ENCODE data around the gene PRCP.

Gene PRCP

DNA sequence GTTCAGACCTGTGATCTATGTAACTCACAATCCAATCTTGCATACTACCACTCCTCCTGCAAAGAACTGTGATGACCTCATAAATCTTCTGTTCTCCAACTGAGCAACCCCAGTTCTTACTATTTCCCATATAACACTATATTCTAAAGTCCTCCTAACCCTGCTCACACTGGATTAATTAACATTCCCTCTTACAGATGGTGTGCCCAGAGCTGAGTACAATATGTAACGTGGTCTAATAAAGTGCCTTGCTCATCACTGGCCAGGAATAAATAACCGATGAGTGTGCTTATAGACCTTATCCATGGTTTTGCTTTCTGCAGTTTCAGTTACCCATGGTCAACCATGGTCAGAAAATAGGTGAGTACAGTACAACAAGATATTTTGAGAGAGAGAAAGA is 28.6 kb downstream of the PRCP start:
- Histone ChIP-seq H3K9me3 (ENCODE audit: control insufficient read depth, insufficient read depth, low read depth, low read length) (no peaks in the 10 kb centered on the region), H3K4me3 (ENCODE audit: low read depth, low read length) (no peak overlapping the region), H3K27me3 (ENCODE audit: control insufficient read depth, insufficient read depth, low read length) (no peaks in the 10 kb centered on the region), H3K36me3 (ENCODE audit: control insufficient read depth, insufficient read depth, low read length) (no peaks in the 10 kb centered on the region), H3K27ac (ENCODE audit: low read depth, low read length) (no peak overlapping the region), H3K4me1 (ENCODE audit: control insufficient read depth, insufficient read depth, low read length) (peaks cover 4% of the 10 kb centered on the region), H3K9ac (ENCODE audit: low read length) (no peak overlapping the region)

DNA sequence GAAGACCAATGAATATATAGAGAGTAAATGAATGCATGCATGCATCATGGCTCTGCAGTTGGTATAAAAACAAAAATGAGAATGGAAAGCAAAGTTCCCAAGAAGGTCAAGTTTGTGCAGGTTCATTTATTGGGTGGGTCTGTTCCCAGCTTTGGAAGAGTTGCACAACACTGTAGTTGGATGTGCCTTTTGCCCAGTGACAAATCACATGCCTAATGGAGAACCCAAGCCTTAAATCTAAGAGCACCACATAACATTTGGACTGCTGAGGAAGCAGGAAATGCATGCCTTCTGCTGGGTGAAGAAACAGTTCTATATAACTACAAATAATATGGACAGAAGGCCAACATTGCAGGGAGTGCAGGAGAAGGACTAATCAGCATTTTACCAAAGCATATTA is 30.6 kb downstream of the PRCP start:
- Histone ChIP-seq H3K27ac (ENCODE audit: low read depth, low read length) (no peak overlapping the region), H3K9ac (ENCODE audit: low read length) (no peak overlapping the region), H3K27me3 (ENCODE audit: control insufficient read depth, insufficient read depth, low read length) (no peaks in the 10 kb centered on the region), H3K9me3 (ENCODE audit: control insufficient read depth, insufficient read depth, low read depth, low read length) (no peaks in the 10 kb centered on the region), H3K36me3 (ENCODE audit: control insufficient read depth, insufficient read depth, low read length) (no peaks in the 10 kb centered on the region), H3K4me3 (ENCODE audit: low read depth, low read length) (no peak overlapping the region), H3K4me1 (ENCODE audit: control insufficient read depth, insufficient read depth, low read length) (no peaks in the 10 kb centered on the region)

DNA sequence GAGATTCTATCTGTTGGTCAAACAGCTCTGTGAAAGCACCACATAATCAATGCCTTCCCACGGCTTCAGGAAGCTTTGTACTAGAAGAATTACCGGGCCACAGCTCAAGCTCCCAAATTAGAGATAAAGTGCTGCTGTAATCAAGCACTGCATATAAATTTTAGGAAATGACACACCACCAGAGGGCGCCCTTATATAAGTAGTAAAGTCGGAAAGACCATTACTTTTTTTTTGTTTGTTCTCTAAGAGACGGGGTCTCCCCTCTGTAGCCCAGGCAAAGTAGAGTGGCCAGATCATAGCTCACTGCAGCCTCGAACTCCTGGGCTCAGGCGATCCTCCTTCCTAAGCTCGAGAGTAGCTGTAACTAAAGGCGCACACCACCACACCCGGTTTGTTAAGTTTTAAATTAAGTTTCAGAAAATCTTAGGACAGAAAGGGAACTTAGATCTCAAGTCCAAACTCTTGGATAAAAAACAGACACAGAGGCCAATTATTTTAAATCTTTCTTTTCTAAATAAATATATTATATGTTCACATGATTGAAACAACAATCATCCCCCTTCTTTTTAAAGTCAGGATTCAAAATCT is 32.6 kb downstream of the PRCP start:
- Histone ChIP-seq H3K27me3 (ENCODE audit: control insufficient read depth, insufficient read depth, low read length) (no peaks in the 10 kb centered on the region), H3K4me1 (ENCODE audit: control insufficient read depth, insufficient read depth, low read length) (no peaks in the 10 kb centered on the region), H3K4me3 (ENCODE audit: low read depth, low read length) (no peak overlapping the region), H3K9me3 (ENCODE audit: control insufficient read depth, insufficient read depth, low read depth, low read length) (no peaks in the 10 kb centered on the region), H3K9ac (ENCODE audit: low read length) (no peak overlapping the region), H3K27ac (ENCODE audit: low read depth, low read length) (no peak overlapping the region), H3K36me3 (ENCODE audit: control insufficient read depth, insufficient read depth, low read length) (no peaks in the 10 kb centered on the region)

DNA sequence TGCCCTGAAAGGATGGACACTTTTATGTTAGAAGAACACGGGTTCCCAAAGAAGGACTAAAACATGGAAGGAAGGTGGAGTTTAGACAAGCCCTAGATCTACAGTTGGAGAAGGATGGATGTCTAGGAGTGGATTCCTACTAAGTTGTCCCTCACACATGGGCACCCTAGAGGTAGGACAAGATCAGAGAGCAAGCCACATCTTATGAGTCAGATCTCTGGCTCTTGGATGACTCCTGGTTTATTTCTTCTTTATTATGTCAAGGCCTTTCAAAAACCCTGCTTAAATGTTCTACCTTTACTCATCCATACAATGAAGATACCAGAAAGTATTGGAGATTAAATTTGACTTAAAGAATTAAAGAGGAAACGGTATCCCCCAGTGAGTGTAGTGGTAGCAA is 34.4 kb downstream of the PRCP start:
- Histone ChIP-seq H3K36me3 (ENCODE audit: control insufficient read depth, insufficient read depth, low read length) (no peaks in the 10 kb centered on the region), H3K4me3 (ENCODE audit: low read depth, low read length) (no peak overlapping the region), H3K27ac (ENCODE audit: low read depth, low read length) (no peak overlapping the region), H3K9ac (ENCODE audit: low read length) (no peak overlapping the region), H3K4me1 (ENCODE audit: control insufficient read depth, insufficient read depth, low read length) (no peaks in the 10 kb centered on the region), H3K27me3 (ENCODE audit: control insufficient read depth, insufficient read depth, low read length) (no peaks in the 10 kb centered on the region), H3K9me3 (ENCODE audit: control insufficient read depth, insufficient read depth, low read depth, low read length) (no peaks in the 10 kb centered on the region)

DNA sequence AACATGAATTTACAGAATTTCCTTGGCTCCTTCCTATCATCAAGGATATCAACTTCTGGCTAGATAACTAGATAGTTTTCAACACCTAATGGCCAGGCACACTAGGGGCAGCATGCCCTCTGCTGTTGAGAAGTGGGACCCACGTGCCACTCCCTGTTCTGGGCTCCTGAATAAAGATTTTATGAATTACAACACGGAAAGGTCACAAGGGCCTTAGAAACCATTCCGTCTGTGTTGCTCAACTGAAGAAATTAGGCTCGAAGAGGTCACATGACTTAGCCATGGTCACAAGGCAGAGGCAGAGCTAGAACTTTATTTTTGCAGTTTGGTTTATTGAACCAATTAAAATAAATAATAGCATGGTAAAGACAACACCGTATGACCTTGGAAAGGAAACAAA is 36.0 kb downstream of the PRCP start:
- Histone ChIP-seq H3K27me3 (ENCODE audit: control insufficient read depth, insufficient read depth, low read length) (no peaks in the 10 kb centered on the region), H3K4me1 (ENCODE audit: control insufficient read depth, insufficient read depth, low read length) (no peaks in the 10 kb centered on the region), H3K36me3 (ENCODE audit: control insufficient read depth, insufficient read depth, low read length) (no peaks in the 10 kb centered on the region), H3K9ac (ENCODE audit: low read length) (no peak overlapping the region), H3K9me3 (ENCODE audit: control insufficient read depth, insufficient read depth, low read depth, low read length) (no peaks in the 10 kb centered on the region), H3K4me3 (ENCODE audit: low read depth, low read length) (no peak overlapping the region), H3K27ac (ENCODE audit: low read depth, low read length) (no peak overlapping the region)

DNA sequence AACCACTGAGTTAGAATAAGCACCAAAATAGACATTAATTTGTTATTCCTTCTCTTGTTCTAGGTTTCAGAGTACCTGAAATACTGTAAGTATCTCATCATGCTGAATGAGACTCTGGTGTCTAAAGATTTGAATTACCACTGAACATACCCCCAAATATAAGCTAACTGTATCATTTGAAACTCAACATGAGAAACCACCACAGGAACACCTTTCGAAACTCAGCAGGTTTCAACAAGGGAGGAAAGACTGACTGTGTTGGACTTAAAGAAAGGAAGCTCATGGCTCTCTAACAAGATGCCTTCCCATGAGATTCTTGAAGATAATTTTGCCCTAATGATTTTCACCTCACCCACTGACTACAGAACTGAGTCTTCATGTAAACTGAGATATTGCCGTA is 37.0 kb downstream of the PRCP start:
- Histone ChIP-seq H3K27ac (ENCODE audit: low read depth, low read length) (no peak overlapping the region), H3K9me3 (ENCODE audit: control insufficient read depth, insufficient read depth, low read depth, low read length) (no peaks in the 10 kb centered on the region), H3K4me1 (ENCODE audit: control insufficient read depth, insufficient read depth, low read length) (no peaks in the 10 kb centered on the region), H3K9ac (ENCODE audit: low read length) (no peak overlapping the region), H3K4me3 (ENCODE audit: low read depth, low read length) (no peak overlapping the region), H3K27me3 (ENCODE audit: control insufficient read depth, insufficient read depth, low read length) (no peaks in the 10 kb centered on the region), H3K36me3 (ENCODE audit: control insufficient read depth, insufficient read depth, low read length) (no peaks in the 10 kb centered on the region)

DNA sequence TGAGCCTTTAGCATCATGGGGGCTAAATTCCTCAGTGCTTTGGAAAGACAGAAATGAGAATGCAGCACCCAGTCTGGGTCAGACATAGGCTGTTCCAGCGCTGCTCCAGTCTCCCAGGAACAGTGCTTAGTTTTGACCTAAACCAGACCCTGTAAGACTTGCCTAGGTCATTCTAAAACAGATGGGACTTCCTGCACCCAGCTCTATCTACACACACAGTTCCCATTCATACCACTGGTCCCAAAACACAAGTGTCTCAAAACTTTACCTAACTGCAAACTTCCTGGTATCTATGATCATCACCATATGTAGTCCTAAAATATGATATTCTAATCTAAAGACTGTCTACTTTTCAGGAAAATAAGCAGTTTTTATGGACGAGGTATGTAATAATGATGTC is 37.9 kb downstream of the PRCP start:
- Histone ChIP-seq H3K9ac (ENCODE audit: low read length) (no peak overlapping the region), H3K36me3 (ENCODE audit: control insufficient read depth, insufficient read depth, low read length) (no peaks in the 10 kb centered on the region), H3K27me3 (ENCODE audit: control insufficient read depth, insufficient read depth, low read length) (no peaks in the 10 kb centered on the region), H3K9me3 (ENCODE audit: control insufficient read depth, insufficient read depth, low read depth, low read length) (no peaks in the 10 kb centered on the region), H3K27ac (ENCODE audit: low read depth, low read length) (no peak overlapping the region), H3K4me1 (ENCODE audit: control insufficient read depth, insufficient read depth, low read length) (no peaks in the 10 kb centered on the region), H3K4me3 (ENCODE audit: low read depth, low read length) (no peak overlapping the region)

DNA sequence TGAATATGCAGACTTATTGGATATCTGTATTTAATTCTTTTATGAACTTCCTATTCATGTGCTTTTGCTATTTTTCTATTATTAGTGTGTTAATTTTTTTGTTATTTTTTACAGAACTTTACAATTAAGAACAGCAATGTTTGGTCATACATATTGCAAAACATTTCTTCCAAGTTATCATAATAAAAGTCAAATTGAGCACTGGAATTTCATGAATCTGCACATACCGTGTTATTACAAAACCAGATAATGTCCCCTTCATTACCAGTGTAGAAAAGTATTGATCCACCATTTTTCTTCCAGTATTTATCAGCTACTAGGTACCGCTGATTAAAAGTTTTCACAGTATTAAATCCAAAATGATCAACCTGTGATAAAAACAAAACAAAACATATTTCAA is 40.5 kb downstream of the PRCP start:
- no peaks in the 10 kb centered on the region for H3K36me3 ChIP-seq (ENCODE audit: control insufficient read depth, insufficient read depth, low read length)
- no peaks in the 10 kb centered on the region for H3K4me1 ChIP-seq (ENCODE audit: control insufficient read depth, insufficient read depth, low read length)
- H3K27ac ChIP-seq (ENCODE audit: low read depth, low read length): no peak overlapping the region
- no peaks in the 10 kb centered on the region for H3K9me3 ChIP-seq (ENCODE audit: control insufficient read depth, insufficient read depth, low read depth, low read length)
- no peak overlapping the region for H3K4me3 ChIP-seq (ENCODE audit: low read depth, low read length)
- no peaks in the 10 kb centered on the region for H3K27me3 ChIP-seq (ENCODE audit: control insufficient read depth, insufficient read depth, low read length)
- no peak overlapping the region for H3K9ac ChIP-seq (ENCODE audit: low read length)

DNA sequence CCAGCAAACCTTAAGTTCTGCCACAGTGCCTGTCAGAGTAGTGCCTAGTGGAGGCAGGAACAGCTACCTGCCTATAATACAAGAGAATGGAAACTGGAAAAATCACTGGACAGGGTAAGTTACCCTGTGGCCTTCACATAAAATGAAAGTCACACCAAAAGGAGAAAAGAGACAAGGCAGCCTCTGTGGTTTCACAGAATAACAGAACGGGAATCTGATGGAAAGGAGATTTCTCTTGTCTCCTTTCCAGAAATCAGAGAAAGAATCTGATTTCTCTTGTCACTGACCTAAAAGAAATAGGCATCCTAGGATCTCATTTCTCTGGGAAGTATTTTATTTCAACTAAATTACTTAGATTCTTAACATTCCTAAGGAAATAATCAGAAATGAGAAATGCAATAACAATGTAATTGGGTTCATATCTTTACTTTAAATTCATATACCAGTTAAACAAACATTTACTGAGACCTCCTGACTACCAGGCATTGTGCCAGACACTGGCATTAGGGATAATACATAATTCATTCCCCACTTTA is 41.6 kb downstream of the PRCP start:
- no peak overlapping the region for H3K9ac ChIP-seq (ENCODE audit: low read length)
- H3K4me1 ChIP-seq (ENCODE audit: control insufficient read depth, insufficient read depth, low read length): no peaks in the 10 kb centered on the region
- no peak overlapping the region for H3K27ac ChIP-seq (ENCODE audit: low read depth, low read length)
- H3K27me3 ChIP-seq (ENCODE audit: control insufficient read depth, insufficient read depth, low read length): no peaks in the 10 kb centered on the region
- H3K36me3 ChIP-seq (ENCODE audit: control insufficient read depth, insufficient read depth, low read length): no peaks in the 10 kb centered on the region
- no peaks in the 10 kb centered on the region for H3K9me3 ChIP-seq (ENCODE audit: control insufficient read depth, insufficient read depth, low read depth, low read length)
- no peak overlapping the region for H3K4me3 ChIP-seq (ENCODE audit: low read depth, low read length)

DNA sequence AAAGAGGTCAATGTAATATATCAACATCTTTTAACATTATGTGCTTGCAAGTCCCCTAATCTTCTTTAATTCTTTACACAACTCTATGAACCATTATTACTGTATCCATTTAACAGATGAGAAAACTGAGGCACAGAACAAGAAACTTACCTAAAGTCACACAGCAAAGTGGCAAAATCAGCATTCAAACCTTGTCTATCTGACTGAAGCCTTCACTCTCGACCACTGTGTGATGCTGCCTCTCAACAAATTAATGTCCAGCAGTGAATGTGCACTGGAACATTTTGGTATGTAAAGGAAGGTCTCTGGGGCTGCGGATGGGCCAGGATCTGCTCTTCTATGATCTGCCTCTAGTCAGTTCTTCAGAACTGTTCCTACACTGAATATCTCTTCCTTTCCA is 42.1 kb downstream of the PRCP start:
- no peak overlapping the region for H3K9ac ChIP-seq (ENCODE audit: low read length)
- no peak overlapping the region for H3K4me3 ChIP-seq (ENCODE audit: low read depth, low read length)
- no peaks in the 10 kb centered on the region for H3K9me3 ChIP-seq (ENCODE audit: control insufficient read depth, insufficient read depth, low read depth, low read length)
- no peak overlapping the region for H3K27ac ChIP-seq (ENCODE audit: low read depth, low read length)
- H3K36me3 ChIP-seq (ENCODE audit: control insufficient read depth, insufficient read depth, low read length): no peaks in the 10 kb centered on the region
- H3K4me1 ChIP-seq (ENCODE audit: control insufficient read depth, insufficient read depth, low read length): no peaks in the 10 kb centered on the region
- no peaks in the 10 kb centered on the region for H3K27me3 ChIP-seq (ENCODE audit: control insufficient read depth, insufficient read depth, low read length)

DNA sequence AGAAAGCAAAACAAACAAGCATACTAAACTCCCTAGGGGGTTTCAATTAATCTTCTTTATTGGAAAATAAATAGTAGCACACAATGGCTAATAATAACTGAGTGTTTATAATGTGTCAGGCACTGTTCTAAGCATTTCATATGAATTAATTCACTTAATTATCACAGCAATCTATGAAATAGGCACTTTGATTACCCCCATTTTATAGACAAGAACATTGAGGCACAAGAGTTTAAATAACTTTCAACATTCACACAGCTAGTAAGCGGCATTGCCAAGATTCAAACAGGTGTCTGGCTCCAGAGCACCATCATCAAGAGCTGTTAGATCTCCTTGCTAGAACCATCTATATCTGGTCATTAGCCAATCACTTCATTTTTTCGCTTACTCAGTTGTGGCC is 43.1 kb downstream of the PRCP start:
- H3K36me3 ChIP-seq (ENCODE audit: control insufficient read depth, insufficient read depth, low read length): no peaks in the 10 kb centered on the region
- H3K4me1 ChIP-seq (ENCODE audit: control insufficient read depth, insufficient read depth, low read length): no peaks in the 10 kb centered on the region
- H3K9ac ChIP-seq (ENCODE audit: low read length): no peak overlapping the region
- no peak overlapping the region for H3K27ac ChIP-seq (ENCODE audit: low read depth, low read length)
- H3K4me3 ChIP-seq (ENCODE audit: low read depth, low read length): no peak overlapping the region
- no peaks in the 10 kb centered on the region for H3K9me3 ChIP-seq (ENCODE audit: control insufficient read depth, insufficient read depth, low read depth, low read length)
- no peaks in the 10 kb centered on the region for H3K27me3 ChIP-seq (ENCODE audit: control insufficient read depth, insufficient read depth, low read length)

DNA sequence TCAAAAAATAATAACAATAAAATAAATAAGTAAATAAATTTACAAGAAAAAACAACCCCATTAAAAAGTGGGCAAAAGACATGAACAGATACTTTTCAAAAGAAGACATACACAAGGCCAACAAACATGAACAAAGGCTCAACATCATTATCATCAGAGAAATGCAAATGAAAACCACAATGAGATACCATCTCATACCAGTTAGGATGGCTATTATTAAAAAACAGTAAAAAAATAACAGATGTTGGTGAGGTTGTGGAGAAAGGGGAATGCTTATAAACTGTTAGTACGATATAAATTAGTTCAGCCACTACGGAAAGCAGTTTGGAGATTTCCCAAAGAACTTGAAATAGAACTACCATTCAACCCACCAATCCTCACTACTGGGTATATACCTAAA is 44.6 kb downstream of the PRCP start:
- Histone ChIP-seq H3K4me1 (ENCODE audit: control insufficient read depth, insufficient read depth, low read length) (no peaks in the 10 kb centered on the region), H3K4me3 (ENCODE audit: low read depth, low read length) (no peak overlapping the region)

More for the DNA sequence above, 44.6 kb downstream of the PRCP start:
- no peaks in the 10 kb centered on the region for H3K9me3 ChIP-seq (ENCODE audit: control insufficient read depth, insufficient read depth, low read depth, low read length)
- H3K36me3 ChIP-seq (ENCODE audit: control insufficient read depth, insufficient read depth, low read length): no peaks in the 10 kb centered on the region
- no peak overlapping the region for H3K9ac ChIP-seq (ENCODE audit: low read length)
- H3K27ac ChIP-seq (ENCODE audit: low read depth, low read length): no peak overlapping the region
- H3K27me3 ChIP-seq (ENCODE audit: control insufficient read depth, insufficient read depth, low read length): no peaks in the 10 kb centered on the region

All from HUES6 (cell line).